CD4-positive, alpha-beta T cell treated with Interleukin-4 for 1 hour (primary cell): ENCODE data around the gene TRAF5.
"Not testable (repeated sequence)": the region's sequence is repeated elsewhere in the genome, so short reads cannot be mapped to it uniquely, and the experiment has no call there.

ENCODE experiments used
- DNase-seq, 2 donors: peaks; one replicate each; pipeline ENCODE4 v3.0.0-alpha.2; 2020 to 2022

TRAF5 gene

GRCh38 chr1:211347077-211347844 is 20.6 kb downstream of the TRAF5 start:
- DNase-seq = no peak

DNA sequence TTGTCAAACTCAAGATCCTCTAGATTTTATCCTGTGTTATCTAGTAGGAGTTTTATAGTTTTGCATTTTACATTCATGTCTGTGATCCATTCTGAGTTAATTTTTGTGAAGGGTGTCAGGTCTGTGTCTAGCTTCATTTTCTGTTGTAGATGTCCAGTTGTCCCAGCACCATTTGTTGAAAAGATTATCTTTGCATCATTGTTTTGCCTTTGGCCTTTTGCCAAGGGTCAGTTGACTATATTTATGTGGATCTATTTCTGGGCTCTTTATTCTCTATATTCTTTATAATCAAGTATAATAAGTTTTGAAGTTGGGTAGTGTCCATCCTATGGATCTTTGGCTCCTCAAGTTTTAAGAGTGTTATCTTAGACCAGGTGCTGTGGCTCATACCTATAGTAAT is 21.9 kb downstream of the TRAF5 start:
- no peak for DNase-seq

GRCh38 chr1:211349741-211350140 is 23.1 kb downstream of the TRAF5 start:
- no peak for DNase-seq

DNA sequence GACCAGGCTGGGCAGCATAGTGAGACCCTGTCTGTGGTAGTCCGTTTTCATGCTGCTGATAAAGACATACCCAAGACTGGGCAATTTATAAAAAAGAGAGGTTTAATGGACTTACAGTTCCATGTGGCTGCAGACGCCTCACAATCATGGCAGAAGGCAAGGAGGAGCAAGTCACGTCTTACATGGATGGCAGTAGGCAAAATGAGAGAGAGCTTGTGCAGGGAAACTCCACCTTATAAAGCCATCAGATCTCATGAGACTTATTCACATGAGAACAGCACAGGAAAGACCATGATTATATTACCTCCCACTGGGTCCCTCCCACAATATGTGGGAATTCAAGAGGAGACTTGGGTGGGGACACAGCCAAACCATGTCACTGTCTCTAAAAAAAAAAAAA is 25.4 kb downstream of the TRAF5 start:
- not testable (repeated sequence) for DNase-seq

GRCh38 chr1:211352465-211352864 is 25.8 kb downstream of the TRAF5 start:
- no peak for DNase-seq

DNA sequence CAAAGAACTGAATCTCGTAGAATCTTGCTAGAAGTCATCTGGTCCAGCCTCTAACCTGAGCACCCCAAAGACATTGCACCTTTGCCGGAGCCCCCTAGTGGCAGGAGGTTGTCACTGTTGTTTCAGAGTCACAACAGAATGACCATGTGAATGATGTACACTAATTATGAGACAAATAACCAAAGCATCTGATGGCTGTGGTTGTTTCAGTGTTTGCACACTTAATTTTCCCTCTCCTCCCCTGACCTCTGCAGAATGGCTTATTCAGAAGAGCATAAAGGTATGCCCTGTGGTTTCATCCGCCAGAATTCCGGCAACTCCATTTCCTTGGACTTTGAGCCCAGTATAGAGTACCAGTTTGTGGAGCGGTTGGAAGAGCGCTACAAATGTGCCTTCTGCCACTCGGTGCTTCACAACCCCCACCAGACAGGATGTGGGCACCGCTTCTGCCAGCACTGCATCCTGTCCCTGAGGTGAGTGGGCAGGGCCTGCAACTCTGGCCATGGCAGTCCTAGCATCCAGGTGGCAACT is 26.4 kb downstream of the TRAF5 start:
- DNase-seq = peak; percentile 63 to 65

DNA sequence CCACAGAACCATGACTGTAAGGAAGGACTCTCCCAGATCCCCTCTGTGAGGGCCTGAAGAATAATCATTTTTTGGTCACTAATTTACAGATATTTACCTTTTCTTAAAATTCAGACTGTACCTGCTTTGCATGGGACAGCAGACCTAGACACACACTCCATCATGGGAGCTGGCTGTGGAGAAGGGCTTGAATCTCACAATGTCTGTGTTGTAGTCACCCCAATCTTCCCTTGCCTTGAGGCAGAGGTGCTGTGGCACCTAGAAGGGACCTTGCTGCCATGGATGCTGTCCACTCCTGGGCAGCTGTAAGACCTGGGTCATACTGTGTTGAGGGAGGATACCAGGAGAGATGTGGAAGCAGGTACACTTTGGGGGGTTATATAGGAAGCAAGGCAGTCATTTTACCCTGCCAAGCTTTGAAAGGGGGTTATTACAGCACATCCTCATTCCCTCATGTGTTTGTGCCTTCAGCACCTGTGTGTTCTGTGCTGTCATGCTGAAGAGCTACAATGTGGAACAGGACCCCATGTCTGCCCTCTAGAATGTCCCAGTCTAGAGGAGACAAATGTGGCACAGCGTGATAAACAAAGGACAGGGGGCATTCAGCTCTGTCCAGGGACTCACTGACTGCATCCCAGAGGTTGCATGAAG is 27.1 kb downstream of the TRAF5 start:
- DNase-seq = no peak

DNA sequence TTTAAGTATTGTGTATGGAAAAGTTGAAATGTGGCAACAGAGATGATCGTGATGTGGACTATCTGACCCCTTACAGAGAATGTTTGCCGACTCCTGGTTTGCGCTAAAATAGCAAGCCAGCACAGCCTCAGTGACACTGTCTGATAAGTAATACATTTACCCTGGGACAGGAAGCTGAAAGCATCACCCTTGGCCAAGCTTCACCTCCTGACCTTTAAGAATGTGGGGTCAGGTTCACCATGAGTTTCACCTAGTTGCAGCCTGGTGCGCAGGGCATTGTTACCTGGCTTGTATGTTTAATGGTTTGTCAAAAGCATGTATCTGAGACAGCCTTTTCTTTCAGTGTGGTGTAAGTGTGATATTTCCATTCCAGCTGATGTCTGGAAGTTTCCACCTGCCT is 29.2 kb downstream of the TRAF5 start:
- no peak for DNase-seq

- DNase-seq = no peak
Measured at GRCh38 chr1:211356723-211357407, 30.2 kb downstream of the TRAF5 start.

DNA sequence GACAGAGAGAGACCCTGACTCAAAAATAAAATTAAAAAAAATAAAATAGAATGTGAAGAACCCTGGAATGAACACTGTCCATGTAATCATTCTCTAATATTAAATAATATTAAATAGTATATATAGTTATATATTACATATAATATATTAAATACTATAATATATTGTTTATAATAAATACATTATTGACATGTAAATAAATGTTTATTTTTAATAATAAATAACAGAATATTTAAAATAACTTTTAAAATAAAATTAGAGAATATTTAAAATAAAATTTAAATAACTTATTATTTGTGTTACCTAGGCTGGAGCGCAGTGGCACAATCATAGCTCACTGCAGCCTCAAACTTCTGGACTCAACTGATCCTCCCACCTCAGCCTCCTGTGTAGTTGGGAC is 32.1 kb downstream of the TRAF5 start:
- DNase-seq = no peak

GRCh38 chr1:211359876-211360275 is 33.2 kb downstream of the TRAF5 start:
- no peak for DNase-seq

- DNase-seq = no peak
Measured at GRCh38 chr1:211361202-211361601, 34.6 kb downstream of the TRAF5 start.

DNA sequence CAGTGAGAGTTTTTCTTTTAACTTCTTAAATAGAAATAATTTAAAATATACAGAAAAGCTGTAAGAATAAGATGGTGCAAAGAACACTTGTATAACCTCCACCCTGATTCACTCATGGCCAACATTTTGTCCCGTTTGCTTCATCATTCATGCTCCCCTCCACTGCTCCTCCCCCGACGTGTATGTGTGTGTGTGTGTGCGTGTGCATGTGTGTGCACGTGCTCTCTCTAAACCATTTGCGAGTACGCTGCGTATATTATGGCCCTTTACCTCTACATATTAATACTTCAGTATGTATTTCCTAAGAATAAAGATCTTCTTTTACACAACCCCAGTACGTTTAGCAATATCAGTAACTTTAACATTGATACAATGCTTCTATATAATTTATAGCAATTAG is 43.0 kb downstream of the TRAF5 start:
- no peak for DNase-seq

GRCh38 chr1:211370669-211371068 is 44.0 kb downstream of the TRAF5 start:
- no peak for DNase-seq

DNA sequence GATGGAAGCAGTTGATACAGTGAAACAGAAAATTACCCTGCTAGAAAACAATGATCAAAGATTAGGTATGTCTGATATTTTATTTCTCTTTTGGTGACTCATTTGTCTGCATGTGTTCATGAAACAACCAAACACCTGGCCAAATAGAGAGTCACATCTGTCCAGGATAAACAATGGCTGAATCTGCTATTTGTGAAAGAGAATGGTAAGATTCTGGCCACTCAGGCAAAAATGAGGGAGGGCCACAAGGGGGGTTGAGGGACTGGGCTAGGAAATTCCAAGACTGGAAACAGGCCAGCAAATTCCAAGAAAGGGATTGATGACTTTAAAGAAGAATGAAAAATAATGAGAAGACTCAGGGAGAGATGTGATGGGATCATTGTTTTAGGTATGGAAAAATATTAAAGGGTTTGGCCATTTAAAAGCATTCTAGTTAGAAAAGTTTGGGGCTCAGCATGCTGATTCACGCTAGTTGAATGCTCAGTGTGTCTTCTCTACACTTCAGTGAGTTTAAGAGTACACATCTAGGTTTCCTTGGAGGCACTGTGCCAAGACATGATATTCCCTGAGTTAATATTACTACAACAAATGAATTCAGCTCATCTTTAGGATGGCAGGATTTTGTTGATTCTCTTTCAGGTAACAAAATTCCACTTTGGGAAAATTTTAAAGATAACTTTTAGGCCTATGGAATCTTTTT is 44.9 kb downstream of the TRAF5 start:
- no peak for DNase-seq

DNA sequence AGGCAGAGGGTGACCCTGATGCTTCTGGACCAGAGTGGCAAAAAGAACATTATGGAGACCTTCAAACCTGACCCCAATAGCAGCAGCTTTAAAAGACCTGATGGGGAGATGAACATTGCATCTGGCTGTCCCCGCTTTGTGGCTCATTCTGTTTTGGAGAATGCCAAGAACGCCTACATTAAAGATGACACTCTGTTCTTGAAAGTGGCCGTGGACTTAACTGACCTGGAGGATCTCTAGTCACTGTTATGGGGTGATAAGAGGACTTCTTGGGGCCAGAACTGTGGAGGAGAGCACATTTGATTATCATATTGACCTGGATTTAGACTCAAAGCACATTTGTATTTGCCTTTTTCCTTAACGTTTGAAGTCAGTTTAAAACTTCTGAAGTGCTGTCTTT is 45.8 kb downstream of the TRAF5 start:
- no peak for DNase-seq

- DNase-seq = no peak
Measured at GRCh38 chr1:211375146-211375818, 48.6 kb downstream of the TRAF5 start.

- no peak for DNase-seq
Measured at GRCh38 chr1:211375949-211376348, 49.3 kb downstream of the TRAF5 start.

GRCh38 chr1:211376807-211377470 is 50.3 kb downstream of the TRAF5 start:
- no peak for DNase-seq

DNA sequence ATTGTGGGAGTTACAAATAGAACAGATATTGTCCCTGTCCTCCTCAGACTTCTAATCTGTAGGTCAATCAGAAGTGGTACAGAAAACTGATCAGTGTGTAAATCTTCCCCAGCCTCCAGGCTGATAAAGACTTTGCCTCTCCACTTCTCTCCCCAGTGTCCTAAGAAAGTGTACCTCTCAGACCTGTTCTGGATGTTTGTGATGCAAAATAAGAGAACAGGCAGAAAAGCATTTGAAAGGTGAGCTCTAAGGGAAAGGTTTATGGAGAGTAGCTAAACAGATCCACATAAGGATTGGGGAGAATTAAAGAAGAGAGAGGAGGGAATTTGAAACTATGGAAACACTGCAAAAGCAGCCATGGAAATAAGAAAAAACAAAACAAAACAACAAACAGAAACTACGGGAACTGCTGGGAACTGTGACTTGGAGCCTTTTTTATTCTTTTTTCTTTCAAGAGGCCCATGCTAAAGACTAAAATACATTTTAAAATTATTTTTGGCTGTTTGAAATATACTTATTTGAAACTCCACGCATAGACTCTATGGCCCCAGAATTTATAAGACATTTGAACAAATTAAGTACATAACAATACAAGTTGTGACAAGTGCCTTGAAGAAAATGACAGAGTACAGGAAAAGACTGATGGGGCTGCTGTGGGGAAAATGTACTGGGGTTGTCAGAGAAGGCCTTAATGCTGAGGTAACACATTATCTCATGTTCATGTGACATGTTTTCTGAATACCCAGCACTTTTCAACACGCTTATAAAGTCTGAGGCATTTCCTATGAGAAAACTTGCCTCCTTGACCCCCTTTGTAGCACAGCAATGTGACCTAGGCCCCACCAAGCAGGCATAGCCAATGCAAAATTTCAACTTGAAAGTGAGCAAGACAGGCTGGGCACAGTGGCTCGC is 51.2 kb downstream of the TRAF5 start:
- DNase-seq = no peak

DNA sequence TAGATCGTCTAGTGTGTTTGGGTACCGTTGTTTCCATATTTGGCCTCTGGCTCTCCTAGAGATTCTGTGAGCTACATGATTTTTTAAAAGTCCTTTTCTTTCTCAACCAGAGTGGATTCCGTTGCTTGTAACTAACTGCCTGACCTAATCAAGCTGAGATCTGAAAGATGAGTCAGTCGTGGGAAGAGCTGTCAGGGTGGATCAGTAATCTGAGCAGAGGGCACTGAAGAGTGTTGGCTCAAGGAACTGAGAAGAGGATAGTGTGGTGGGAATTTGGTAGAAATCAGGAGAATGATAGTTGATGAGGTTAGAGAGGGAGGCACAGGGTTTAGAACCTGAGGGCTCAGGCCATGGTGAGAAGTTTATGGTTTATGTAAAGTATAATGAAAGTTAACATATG is 52.2 kb downstream of the TRAF5 start:
- DNase-seq = no peak
